Gastroesophageal sphincter (tissue), 3 donors: ENCODE results near the gene USP12.

Experiments used
- EP300 ChIP-seq: sonication (generic); formaldehyde crosslinking; IDR thresholded peaks from one replicate; pipeline ENCODE4 v1.6.1; 2017; ENCODE audit warnings: antibody characterized with exemption, mild to moderate bottlenecking
- POLR2A ChIP-seq, 2 donors: fragments of 450-650 bp; IDR thresholded peaks; one replicate each; pipeline ENCODE4 v1.6.1; 2017; ENCODE audit warnings: antibody characterized with exemption in 2 of 2, mild to moderate bottlenecking in 2 of 2, moderate library complexity in 1 of 2
- POLR2AphosphoS5 ChIP-seq: sonication (generic); formaldehyde crosslinking; IDR thresholded peaks from one replicate; pipeline ENCODE4 v1.6.1; 2017; ENCODE audit warnings: antibody characterized with exemption
- TF ChIP-seq, protein P1 (sequence below), 4 experiments: fragments of 200-600 bp in 2 of 4; fragments of 450-650 bp in 2 of 4; sonication (generic) in 1 of 4; IDR thresholded peaks; one replicate each; pipeline ENCODE4 v1.5.1; 2017 to 2019; ENCODE audit warnings: antibody characterized with exemption in 4 of 4, mild to moderate bottlenecking in 2 of 4, moderate library complexity in 2 of 4

DNA sequence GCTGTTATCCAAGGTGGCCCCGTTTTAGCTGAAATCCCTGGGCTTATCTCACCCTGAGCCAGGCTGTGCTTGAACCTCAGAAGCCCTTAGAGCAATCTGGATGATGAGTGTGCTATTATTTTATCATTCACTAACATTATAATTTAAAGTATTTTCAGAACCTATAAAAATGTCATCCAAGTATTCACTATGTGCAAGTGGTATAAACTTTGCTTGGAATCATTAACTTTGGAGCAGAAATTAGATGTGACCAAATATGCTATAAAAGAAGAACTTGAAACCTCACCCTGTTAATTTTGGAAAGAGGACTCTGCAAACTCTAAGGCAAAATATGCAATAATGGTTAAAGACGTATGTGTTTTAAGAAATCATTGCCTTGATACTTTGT, 147.5 kb downstream of the USP12 start:
- TF ChIP-seq, protein P1, sequence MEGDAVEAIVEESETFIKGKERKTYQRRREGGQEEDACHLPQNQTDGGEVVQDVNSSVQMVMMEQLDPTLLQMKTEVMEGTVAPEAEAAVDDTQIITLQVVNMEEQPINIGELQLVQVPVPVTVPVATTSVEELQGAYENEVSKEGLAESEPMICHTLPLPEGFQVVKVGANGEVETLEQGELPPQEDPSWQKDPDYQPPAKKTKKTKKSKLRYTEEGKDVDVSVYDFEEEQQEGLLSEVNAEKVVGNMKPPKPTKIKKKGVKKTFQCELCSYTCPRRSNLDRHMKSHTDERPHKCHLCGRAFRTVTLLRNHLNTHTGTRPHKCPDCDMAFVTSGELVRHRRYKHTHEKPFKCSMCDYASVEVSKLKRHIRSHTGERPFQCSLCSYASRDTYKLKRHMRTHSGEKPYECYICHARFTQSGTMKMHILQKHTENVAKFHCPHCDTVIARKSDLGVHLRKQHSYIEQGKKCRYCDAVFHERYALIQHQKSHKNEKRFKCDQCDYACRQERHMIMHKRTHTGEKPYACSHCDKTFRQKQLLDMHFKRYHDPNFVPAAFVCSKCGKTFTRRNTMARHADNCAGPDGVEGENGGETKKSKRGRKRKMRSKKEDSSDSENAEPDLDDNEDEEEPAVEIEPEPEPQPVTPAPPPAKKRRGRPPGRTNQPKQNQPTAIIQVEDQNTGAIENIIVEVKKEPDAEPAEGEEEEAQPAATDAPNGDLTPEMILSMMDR (IDR thresholded peaks at IDR 0.05), result no peak
- no peak for TF ChIP-seq POLR2A (IDR thresholded peaks at IDR 0.05)
- no peak for TF ChIP-seq POLR2AphosphoS5
- TF ChIP-seq EP300, result no peak
